T-helper 2 cell (primary cell): ENCODE data around the gene USF1.
"Not testable (repeated sequence)": the region's sequence is repeated elsewhere in the genome, so short reads cannot be mapped to it uniquely, and the experiment has no call there.

ENCODE experiments used
- DNase-seq, 5 experiments: peaks; one replicate each; pipeline versions ENCODE4 v3.0.0 to v3.0.0-alpha.2; 2012 to 2022

Gene USF1

GRCh38 chr1:161047436-161048420, 2.0 kb upstream of the USF1 start:
- DNase-seq, result no peak

GRCh38 chr1:161046605-161047228, 940 bp upstream of the USF1 start:
- no peak for DNase-seq

DNA sequence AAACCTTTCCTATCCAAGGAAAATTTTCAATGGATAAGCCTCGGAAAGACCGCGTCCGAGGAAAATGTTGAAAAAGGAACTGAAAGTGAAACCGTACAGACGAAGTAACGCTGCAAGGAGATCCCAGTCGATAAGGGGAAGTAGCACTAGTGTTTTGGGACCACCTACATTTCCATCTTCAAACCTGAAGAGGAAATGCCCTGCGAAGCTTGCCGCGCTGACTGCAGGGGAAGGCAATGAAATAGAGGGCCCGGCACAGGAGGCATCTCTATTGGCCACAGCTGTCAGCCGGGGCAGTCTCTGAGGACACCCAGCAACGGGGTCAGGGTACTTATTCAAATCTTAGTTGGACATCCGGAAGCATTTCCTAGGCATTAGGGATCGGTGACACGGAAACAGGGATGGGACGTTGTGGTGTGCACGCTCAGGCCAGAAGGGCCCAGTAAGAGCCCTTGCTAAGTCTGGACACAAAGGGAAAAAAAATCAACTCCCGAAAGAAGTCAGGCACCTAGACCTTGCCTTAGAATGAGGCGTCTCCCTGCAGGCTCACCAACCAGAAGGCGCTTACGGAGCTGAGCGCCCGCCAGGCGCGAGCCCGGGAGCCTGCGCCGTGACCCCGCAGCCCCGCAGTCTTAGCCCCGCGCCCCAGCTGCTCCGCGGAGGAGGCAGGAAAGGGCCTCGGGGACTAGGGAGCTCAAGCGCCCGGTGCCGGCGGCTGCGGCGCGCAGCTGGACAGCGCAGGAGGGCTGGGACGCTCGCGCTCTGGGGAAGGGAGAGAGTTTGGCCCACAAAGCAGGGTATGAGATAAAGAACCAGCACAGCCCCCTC, 655 bp downstream of the USF1 start:
- peak in 3 of 5 experiments; percentile 45 to 83 (median 64) for DNase-seq

DNA sequence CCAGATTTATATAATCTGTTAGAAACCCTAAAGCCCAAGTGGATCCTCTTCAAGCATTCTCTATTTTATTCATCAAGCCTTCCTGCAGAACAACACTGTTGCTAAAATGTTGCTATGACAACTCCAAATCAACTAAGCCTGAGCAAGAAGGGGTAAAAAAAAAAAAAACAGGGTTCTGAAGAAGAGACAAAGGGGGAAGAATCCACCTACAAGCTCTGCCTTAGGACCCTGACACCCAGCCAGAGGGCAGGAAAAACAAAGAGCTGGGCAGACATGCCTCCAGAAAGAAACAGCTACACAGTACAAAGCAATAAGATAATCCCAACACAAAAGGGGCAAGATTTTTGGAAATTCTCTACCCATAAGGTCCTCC, 1.3 kb downstream of the USF1 start:
- peak in 2 of 5 experiments; percentile 35 to 65 for DNase-seq

GRCh38 chr1:161039546-161039945, 6.2 kb downstream of the USF1 start:
- DNase-seq, result no peak

DNA sequence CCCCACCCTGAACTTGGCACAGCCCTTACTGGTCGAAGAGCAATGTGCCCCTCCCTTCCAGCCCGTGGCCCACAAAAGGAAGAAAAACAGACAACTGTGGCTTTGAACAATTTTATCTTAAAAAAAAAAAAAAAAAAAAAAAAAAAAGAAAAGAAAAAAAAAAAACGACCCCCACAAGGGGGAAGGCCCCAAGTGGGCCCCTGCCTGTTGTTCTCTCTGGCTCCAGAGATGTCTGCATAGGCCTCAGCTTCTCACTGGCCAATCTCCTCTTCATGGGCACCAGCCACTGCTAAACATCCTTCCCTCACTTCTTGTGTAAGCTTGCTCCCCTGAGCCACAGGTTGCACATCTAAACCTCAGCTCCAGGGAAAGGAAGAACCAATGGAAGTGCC, 6.6 kb downstream of the USF1 start:
- DNase-seq, result no peak

GRCh38 chr1:161038523-161039153, 7.1 kb downstream of the USF1 start, which contains the start of gene TSTD1:
TSS of gene TSTD1 (minus strand) at chr1:161038964. CDS start at chr1:161038889, 75 bp downstream.
- DNase-seq, result peak; percentile 78 to 92 (median 85)

DNA sequence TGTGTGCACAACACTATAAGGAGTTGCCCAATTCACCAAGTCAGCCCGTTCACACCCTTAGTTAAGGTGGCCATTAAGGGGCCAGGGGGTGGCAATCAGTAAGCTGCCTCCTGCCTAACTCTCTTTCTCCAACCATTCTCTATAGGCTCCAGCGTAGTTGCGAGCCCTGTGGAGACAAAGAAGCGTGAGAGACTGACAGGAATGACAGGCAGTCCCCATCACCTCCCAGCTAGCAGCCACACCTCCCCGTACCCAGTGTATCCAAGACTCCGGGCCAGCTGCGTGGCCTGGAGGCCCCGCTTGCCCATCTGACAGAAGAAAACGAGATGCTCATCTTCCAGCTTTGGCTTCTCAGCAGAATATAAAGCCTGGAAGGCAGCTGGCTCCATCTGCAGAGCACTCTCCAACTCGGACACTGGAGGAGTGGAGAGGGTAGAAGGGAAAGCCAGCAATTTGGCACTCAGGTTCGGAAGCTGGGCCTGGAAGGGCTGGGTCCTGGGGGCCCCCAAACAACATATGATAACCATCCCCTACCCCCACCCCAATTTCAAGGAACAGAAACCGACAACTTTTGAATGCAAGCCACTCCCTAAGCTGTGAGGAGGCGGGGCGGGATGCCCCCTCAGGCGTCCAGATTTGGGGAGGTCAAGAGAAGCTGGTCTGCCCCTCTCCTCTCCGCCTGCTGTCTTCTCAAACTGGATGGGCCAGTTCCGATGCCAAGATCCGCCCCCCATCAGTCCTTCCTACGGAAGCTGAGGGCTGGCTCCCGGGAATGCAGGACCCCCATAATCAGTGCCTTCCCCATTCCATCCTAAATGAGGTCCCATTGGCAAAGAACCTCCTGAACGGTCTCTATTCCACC, 7.9 kb downstream of the USF1 start:
- DNase-seq, result no peak

- peak in 1 of 5 experiments; percentile 48 for DNase-seq
Observed at GRCh38 chr1:161033751-161034150, 12.0 kb downstream of the USF1 start.

- DNase-seq, result no peak
Observed at GRCh38 chr1:161032409-161032808, 13.4 kb downstream of the USF1 start.

GRCh38 chr1:161031874-161032273, 13.9 kb downstream of the USF1 start:
- DNase-seq, result no peak

- not testable (repeated sequence) for DNase-seq
Observed at GRCh38 chr1:161029466-161029865, 16.3 kb downstream of the USF1 start.

DNA sequence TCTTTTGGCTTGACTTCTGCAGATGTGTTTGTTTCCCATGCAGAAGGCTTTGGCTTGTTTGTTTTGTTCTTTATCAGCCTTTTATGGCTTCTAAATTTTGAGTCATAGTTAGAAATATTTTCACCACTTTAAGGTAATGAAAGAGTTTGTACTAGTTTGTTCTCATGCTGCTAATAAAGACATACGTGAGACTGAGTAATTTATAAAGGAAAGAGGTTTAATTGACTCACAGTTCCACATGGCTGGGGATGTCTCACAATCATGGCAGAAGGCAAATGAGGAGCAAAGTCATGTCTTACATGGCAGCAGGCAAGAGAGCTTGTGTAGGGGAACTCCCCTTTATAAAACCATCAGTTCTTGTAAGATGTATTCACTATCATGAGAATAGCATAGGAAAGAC, 18.8 kb downstream of the USF1 start:
- peak in 1 of 5 experiments; percentile 41 for DNase-seq

- not testable (repeated sequence) for DNase-seq
Observed at GRCh38 chr1:161022432-161022831, 23.3 kb downstream of the USF1 start.

DNA sequence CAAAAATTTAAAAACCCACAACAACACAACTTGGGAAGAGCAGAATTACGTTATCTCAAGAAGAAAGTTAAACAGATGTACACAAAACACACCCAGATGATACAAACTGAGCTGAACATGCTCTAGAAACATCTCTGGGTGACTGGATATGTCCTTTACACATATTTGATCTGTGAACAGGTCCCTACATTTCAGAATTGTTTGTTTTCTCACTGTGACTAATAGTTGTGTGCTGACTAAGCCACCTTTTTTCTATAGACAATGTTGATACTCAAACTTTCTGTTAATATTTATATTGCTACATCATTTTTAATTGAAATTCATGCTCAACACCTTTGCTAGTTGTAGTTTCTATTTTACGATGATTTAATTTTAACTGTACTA, 23.8 kb downstream of the USF1 start:
- DNase-seq, result no peak

- peak; percentile 72 to 93 (median 88) for DNase-seq
Observed at GRCh38 chr1:161021165-161021969, 24.4 kb downstream of the USF1 start.

- no peak for DNase-seq
Observed at GRCh38 chr1:161020509-161021164, 25.1 kb downstream of the USF1 start, which contains the start of gene F11R. TSS of gene F11R (minus strand) at chr1:161021152. CDS start at chr1:161021073, 79 bp downstream.

DNA sequence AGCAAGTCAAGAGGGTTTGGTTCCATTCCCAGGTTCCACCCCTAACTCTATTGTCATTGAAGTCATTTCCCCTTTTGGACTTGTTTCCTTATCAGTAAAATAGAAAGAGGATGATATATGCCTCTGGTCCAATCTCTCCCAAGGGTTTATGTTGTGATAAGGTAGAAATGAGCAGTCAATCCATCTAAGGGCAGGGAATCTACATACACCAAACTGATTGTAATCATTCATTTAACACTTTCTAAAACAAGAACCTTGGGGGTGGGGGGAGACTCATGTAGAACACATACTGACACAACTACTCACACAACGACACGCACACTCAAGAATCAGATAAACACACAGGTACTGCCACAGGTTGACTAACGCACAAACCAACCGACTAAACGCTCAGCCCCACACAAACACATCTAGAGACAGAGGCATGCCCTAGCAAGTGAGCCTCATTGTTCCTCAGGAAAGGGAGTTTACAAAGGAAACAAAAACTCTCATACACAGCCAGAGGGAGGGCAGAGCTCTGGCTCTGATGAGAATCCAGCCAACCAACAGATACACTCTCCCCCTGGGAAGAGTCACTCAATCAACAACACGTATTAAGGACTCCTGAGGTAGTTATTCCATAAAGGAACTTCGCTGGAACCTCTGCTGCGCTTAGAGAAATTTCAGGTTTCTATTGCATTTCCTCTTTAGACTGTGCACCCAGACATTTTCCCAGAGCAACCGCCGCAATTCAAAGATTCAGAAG, 25.9 kb downstream of the USF1 start:
- no peak for DNase-seq

DNA sequence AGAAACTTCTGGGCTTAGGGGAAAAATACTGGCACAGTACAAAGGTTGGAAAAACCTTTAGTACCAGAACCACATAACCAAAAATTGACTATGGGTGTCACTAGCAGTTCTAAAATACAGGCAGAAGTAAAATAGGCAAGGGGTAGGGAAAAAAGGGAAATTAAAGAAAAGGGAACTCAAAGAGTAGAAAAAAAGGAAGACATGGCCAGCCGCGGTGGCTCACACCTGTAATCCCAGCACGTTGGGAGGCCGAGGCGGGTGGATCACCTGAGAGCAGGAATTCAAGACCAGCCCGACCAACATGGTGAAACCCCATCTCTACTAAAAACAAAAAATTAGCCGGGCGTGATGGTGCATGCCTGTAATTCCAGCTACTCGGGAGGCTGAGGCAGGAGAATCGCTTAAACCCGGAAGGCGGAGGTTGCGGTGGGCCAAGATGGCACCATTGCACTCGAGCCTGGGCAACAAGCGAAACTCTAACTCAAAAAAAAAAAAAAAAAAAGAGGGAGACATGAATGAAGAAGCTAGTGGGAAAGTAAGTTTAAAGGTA, 26.6 kb downstream of the USF1 start:
- DNase-seq, result not testable (repeated sequence)
